Stimulated activated CD4-positive, alpha-beta T cell treated with anti-CD3 and anti-CD28 coated beads, Interleukin-12 subunit alpha, Interleukin-12 subunit beta, amount 100 ng/mL, for 24 hours (primary cell): ENCODE data around the gene DUSP28.
"Not testable (repeated sequence)": the region's sequence is repeated elsewhere in the genome, so short reads cannot be mapped to it uniquely, and the experiment has no call there.

Source experiments
- DNase-seq, 2 experiments: peaks; one replicate each; pipeline ENCODE4 v3.0.0-alpha.2; 2020; ENCODE audit warnings: low read depth in 2 of 2

DUSP28 gene

GRCh38 chr2:240560084-240560479 is at the start of gene DUSP28:
Gene DUSP28, plus strand, starts transcription at chr2:240560357. Its CDS starts 328 bp downstream, at chr2:240560685.
- DNase-seq, result peak; percentile 79 to 89

- DNase-seq, result no peak
Observed at GRCh38 chr2:240510513-240511210, 49.5 kb upstream of the DUSP28 start.

GRCh38 chr2:240511351-240512108 is 48.6 kb upstream of the DUSP28 start:
- no peak for DNase-seq

GRCh38 chr2:240512109-240512485 is 48.1 kb upstream of the DUSP28 start:
- DNase-seq, result no peak

DNA sequence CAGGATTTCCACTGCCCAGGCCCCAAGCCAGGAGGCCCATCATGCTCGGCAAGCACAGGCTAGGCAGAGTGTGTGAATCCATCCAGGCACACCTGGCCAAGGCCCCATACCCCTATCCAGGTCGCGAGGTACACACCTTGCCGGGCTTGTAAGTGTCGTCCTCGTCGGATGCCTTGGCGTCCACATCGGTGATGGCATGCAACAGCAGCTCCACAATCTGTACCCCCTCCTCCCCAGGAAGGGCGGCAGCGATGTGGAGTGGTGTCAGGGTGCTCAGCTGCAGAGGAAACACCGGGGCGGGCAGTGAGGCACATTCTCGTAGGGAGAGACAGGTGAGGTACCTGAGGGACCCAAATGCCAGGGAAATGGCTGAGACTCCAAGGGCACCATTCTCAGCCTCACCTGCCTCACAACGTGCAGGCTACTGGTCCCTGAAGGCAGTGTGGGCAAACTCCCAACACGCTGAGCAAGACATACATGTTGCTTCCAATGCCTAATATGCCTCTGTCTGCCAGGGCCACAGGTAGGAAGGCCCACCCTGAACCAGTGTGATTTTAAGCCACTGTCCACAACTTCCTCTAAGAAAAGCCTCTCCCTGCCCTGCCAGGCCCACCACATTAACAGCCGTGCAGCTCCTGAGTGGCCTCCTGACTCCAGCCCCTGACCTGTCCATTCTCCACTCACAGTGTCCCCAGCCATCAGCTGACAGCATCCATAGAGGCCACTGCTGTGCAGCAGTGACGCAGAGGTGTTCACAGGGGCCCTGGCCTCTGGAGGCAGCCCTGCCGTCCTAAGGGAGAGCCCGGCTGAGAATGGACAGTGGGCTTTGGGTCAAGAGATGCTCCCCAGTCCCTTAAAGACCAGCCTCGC is 47.3 kb upstream of the DUSP28 start:
- no peak for DNase-seq

DNA sequence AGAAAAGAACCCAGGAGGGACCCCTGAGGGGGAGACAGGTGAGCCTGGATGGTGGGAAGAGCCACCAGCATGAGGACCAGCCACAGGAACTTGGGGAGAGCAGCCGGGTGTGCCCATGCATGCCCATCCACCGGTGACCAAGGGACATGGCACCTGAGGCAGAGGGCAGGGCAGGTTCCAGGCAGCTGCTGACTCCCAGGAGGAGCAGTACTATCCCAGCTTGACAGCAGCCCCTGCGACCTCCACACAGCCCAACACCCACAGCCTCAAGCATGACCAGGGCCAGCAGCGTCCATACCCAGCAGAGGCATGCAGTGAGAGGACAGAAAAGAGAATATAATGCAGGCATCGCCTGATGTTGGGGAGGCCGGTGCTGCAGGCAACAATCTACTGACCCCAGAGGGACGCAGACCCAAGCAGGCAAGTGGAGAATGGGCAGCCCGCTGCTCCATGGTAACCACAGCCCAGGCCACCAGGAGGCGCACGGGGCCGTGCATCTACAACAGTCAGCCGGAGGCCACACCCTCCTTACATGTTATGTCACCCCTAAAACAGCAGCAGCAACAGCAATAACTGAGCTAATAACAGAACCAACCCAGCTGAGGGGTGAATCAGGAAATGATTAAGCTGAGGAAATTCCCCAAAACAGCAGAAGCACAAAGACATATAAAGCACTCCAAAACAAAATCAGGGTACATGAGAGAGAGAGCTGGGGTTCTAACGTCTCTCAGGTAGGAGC is 46.4 kb upstream of the DUSP28 start:
- peak; percentile 68 to 78 for DNase-seq

DNA sequence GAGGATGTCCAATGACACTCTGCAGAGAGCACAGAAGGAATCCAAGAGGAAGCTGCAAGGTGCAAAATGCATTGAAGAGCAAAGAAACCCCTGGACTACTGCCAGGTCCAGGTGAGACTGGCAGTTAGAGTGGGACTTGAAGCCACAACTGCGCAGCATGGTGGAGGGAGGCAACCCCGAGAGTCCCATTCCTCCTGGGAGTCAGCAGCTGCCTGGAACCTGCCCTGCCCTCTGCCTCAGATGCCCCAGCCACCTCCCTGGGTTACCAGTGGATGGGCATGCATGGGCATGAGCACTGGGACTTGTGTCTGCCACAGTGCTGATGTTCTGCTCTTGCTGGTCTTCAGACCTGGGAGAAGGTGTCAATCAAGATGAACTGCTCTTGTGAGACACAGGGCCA is 45.5 kb upstream of the DUSP28 start:
- no peak for DNase-seq

GRCh38 chr2:240517342-240517741 is 42.8 kb upstream of the DUSP28 start:
- no peak for DNase-seq

DNA sequence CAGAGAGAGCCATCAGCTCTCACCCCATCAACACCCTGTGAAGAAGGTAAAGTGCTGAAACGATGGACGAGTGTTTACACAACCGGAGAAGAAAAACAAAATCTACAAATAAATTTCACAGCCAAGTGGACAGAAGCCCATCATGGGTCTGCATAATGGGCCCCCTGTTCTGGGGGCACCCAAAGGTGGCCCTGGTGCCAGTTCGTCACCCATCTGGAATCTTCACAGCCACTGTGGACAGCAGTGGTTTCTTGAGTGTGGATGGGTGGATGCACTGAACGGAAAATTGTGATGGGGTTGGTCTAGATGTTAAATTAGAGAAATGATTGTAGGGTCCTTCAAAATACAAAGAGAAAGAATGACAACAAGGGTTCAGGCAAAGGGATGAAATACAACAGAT is 41.2 kb upstream of the DUSP28 start:
- no peak for DNase-seq

DNA sequence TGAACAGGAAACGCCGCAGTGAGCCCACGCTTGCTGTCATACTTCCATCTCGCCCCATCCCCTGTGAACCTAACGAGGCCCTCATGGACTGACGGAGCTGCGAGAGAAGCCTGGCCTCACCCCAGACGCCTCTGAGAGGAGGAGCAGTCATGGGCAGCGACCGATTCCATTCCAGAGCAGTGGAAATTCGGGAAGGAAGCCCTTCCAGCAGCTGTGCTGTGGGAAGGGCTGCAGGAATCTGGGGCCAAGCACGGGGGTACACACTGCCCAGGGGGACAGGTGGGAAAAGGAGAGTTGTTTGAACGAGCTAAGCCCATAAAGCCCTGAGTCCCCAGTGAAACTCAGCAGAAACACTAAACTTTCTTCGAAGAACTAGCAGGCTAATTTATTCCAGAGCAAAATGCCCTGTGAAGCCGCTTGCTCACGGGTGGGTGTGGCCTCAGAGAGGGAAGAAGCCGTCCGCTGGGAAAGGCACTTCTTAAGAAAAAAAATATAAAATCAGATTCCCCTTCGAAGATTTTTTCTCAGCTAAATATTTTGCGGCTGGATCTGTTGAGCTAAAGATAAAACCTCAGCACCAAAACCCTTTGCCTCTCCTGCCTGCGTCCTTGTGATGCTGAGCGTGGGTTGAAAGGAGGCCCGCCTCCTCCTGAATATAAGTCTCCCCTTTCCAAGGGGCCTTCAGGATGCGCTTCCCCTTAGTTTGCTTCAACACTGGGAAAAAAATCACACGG is 40.6 kb upstream of the DUSP28 start:
- DNase-seq, result no peak

DNA sequence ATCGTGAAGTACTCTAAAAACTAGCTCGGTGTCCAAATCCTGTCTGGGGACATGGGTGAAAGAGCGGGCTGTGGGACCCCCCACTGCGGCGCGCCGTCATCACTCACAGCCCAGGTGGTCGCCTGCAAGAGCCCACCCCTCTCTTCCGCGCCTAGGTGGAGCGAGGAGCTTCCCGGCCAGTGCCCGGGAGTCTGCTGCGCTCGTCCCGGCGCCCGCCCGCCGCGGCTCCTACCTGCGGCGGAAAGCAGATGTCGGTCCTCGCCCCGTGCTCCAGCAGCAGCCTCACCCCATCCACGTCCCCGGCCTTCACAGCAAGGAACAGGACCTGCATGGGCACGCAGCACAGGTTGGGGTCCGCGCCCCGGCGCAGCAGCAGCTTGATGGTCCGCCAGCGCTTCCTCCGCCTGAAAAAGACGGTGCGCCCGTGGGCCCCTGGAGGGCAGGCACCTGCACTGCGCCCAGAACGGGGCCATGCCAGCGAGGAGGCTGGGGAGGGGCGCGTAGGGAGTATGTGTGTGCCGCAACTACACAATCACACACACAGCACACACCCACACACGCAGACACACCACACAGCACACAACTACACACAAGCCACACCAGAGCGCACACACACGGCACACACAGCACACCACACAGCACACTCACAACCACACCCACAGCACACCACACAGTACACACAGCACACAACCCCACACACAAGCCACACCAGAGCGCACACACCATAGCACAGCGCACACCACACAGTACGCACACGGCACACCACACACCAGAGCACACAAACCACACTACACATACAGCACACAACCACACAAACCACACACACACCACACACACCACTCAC is 39.8 kb upstream of the DUSP28 start:
- no peak for DNase-seq

GRCh38 chr2:240520974-240521350 is 39.2 kb upstream of the DUSP28 start:
- DNase-seq, result no peak

DNA sequence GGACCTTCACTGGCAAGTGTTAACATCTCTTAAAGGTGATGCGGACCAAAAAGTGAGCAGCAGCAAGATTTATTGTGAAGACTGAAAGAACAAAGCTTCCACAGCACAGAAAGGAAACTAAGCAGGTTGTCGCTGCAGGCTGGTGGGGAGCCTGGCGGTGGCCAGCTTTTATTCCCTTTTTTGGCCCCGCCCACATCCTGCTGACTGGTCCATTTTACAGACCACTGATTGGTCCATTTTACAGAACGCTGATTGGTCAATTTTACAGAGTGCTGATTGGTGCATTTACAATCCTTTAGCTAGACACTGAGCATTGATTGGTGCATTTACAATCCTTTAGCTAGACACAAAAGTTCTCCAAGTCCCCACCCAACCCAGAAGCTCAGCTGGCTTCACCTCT is 38.3 kb upstream of the DUSP28 start:
- not testable (repeated sequence) for DNase-seq

- no peak for DNase-seq
Observed at GRCh38 chr2:240522406-240522805, 37.8 kb upstream of the DUSP28 start.

DNA sequence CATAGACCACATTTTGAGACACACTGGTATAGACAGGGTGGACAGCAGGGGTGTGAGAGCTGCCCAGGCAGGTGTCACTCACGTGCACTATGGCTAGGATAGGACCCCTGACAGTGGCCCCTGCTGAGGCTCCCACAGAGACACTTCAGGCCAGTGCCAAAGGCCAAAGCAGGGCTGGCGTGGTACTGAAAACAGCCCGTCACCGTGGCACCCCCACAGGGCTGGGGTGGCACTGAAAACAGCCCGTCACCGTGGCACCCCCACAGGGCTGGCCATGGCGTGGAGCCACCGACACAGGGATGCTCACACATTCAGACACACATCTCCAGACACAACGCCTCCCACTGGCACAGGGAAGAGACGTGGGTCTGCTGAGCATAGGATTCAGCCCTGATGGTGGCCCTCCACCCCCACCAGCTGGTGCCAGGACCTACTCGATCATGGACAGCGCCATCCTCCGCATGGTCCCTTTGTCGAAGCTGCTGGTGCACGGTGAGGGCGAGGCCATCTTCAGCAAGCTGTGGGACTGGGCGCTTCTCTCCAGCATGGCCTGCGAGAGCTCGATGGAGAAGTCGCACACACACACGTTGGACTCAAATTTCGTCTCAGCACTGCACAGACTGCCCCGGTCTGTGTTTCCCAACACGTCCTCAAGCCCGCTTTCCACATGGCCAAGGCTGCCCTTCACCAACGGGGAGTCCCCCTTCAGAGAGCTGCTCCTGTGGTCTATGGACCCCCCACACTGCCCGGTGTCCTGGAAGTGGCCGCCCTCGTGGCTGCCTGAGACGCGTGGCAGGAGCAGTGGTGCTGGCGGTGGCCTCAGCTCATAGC is 36.5 kb upstream of the DUSP28 start:
- no peak for DNase-seq

- no peak for DNase-seq
Observed at GRCh38 chr2:240524963-240525718, 35.0 kb upstream of the DUSP28 start.

DNA sequence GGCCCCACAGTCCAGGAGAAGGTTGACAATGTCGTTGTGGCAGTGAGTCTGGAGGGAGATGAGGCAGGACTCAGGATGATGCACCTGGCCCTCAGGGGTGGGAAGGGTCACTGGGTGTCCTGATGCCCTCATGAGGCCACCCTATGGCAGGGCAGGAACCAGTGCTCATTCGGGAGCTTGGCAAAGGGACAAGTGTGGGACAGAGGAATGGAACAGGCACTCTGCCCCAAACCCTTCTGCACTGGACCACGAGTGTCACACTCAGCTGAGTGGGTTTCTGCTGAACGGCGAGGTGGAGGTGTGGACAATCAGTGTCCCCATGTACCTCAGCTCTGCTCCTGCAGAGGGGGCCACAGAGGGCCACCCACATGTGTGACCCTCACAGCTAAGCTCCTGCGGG is 34.4 kb upstream of the DUSP28 start:
- DNase-seq, result no peak

DNA sequence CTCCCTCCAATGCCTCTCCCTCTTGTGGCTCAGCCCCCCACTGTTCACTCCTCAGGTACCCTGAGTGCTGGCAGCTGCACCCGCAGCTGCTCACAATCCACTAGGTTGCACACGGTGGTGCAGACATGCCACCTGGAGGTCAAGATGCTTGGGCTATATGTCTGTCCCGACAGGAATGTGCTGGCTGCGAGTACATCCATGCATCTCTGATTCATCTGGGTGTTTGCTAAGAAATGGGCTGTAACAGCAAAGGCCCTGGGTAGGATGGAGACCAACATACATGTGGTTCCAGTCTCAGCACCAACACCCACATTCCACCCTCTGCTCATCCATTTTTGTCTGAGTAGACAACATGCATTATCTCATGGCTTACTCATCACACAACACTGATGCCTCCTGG is 33.6 kb upstream of the DUSP28 start:
- DNase-seq, result no peak
